Gastrocnemius medialis (tissue), 4 donors: ENCODE results near the gene GRAP. TPM values are rescaled to one million over a fixed set of nuclear protein-coding genes. Genes with fewer than 3 reads are reported as not detected.
"Not testable (repeated sequence)": the region's sequence is repeated elsewhere in the genome, so short reads cannot be mapped to it uniquely, and the experiment has no call there.

Experiments
- ATAC-seq, 2 donors: fragments of 150-250 bp; one replicate each; pipeline ENCODE4 v1.9.1; 2016
- DNase-seq, 2 donors: peaks; one replicate each; pipeline ENCODE4 v3.0.0-alpha.2; 2019
- H3K27ac ChIP-seq, 4 donors: fragments of 200-600 bp; sonication (generic); 1 replicate in 1 of 4; 2 replicates in 3 of 4; pipeline ENCODE4 v1.5.1; 2016 to 2018; ENCODE audit warnings: mild to moderate bottlenecking in 2 of 4, moderate library complexity in 1 of 4
- H3K27me3 ChIP-seq, 3 donors: fragments of 200-600 bp; sonication (generic) in 2 of 3; 1 replicate in 1 of 3; 2 replicates in 2 of 3; pipeline versions ENCODE4 v1.5.1 to v1.6.0; 2016 to 2019; ENCODE audit warnings: mild to moderate bottlenecking in 1 of 3, moderate library complexity in 1 of 3
- H3K36me3 ChIP-seq, 2 donors: fragments of 200-600 bp; sonication (generic) in 1 of 2; one replicate each; pipeline ENCODE4 v1.5.1; 2017 to 2018
- H3K4me1 ChIP-seq, 2 donors: fragments of 200-600 bp; sonication (generic) in 1 of 2; one replicate each; pipeline ENCODE4 v1.5.1; 2016 to 2017; ENCODE audit warnings: mild to moderate bottlenecking in 2 of 2
- H3K4me3 ChIP-seq, 4 donors: fragments of 200-600 bp; sonication (generic) in 3 of 4; 1 replicate in 1 of 4; 2 replicates in 3 of 4; pipeline ENCODE4 v1.5.1; 2016 to 2019; ENCODE audit warnings: mild to moderate bottlenecking in 2 of 4
- H3K9me3 ChIP-seq, 3 donors: fragments of 200-600 bp; sonication (generic) in 2 of 3; 1 replicate in 1 of 3; 2 replicates in 2 of 3; pipeline ENCODE4 v1.5.1; 2016 to 2019
- POLR2A ChIP-seq, 2 donors: fragments of 450-650 bp; IDR thresholded peaks; one replicate each; pipeline ENCODE4 v1.6.1; 2017; ENCODE audit warnings: antibody characterized with exemption in 2 of 2, mild to moderate bottlenecking in 2 of 2, moderate library complexity in 2 of 2
- in situ Hi-C, 4 donors: fragments of 200-750 bp; cut with MboI; loops; one replicate each; pipeline versions ENCODE4 v1.15.0 to v1.8.0; 2017; ENCODE audit warnings: low sequenced_read_pairs in 4 of 4
- intact Hi-C: fragments of 100-400 bp; cut with DNase I; formaldehyde crosslinking; loops from one replicate; pipeline ENCODE4 v1.15.1; 2023; ENCODE audit warnings: low total_unique reads
- total RNA-seq, 4 donors: library from RNA; depleted of rRNA; stranded (reverse); fragments of >200 nt; gene quantifications; one replicate each; pipeline versions ENCODE4 v1.1.0 to v1.2.3, GENCODE V29; 2016

GRAP gene
- total RNA-seq, 4 donors from 2014 or later, result 0.36 to 1.7 (median 0.94) TPM

- DNase-seq (peak; percentile 76 to 85), ATAC-seq (peak; percentile 18 to 32)
- in situ Hi-C loops, H3K9me3 ChIP-seq, H3K4me1 ChIP-seq, intact Hi-C loops, H3K36me3 ChIP-seq, H3K27me3 ChIP-seq, H3K4me3 ChIP-seq: not testable (repeated sequence)
- H3K27ac ChIP-seq, result peak overlapping the region in 2 of 4 donors; percentile 50 to 78
- TF ChIP-seq POLR2A (IDR thresholded peaks at IDR 0.05), result peak in 1 of 2 donors; percentile 68
Observed at GRCh38 chr17:19063326-19063956, 16.7 kb upstream of the GRAP start.

GRCh38 chr17:19062718-19063325 is 16.1 kb upstream of the GRAP start:
- H3K4me1 ChIP-seq, in situ Hi-C loops, DNase-seq, H3K27me3 ChIP-seq, H3K36me3 ChIP-seq, H3K9me3 ChIP-seq, H3K27ac ChIP-seq, intact Hi-C loops, H3K4me3 ChIP-seq: not testable (repeated sequence)
- peak; percentile 85 to 91 for ATAC-seq

GRCh38 chr17:19062009-19062717 is 15.4 kb upstream of the GRAP start:
- H3K4me1 ChIP-seq, in situ Hi-C loops, H3K36me3 ChIP-seq, H3K27me3 ChIP-seq, intact Hi-C loops, H3K9me3 ChIP-seq: not testable (repeated sequence)
- ATAC-seq, result peak; percentile 27 to 73
- Histone ChIP-seq H3K4me3 (peak overlapping the region in 2 of 4 donors; percentile 23 to 34), H3K27ac (peak overlapping the region in 2 of 4 donors; percentile 67 to 68)
- DNase-seq, result peak; percentile 20 to 79

GRCh38 chr17:19055447-19055846 is 8.7 kb upstream of the GRAP start:
- DNase-seq, H3K36me3 ChIP-seq, H3K4me3 ChIP-seq, intact Hi-C loops, H3K27me3 ChIP-seq, H3K27ac ChIP-seq, H3K4me1 ChIP-seq, in situ Hi-C loops, H3K9me3 ChIP-seq: not testable (repeated sequence)
- peak in 1 of 2 donors; percentile 60 for ATAC-seq

GRCh38 chr17:19048826-19049225 is 2.1 kb upstream of the GRAP start:
- H3K27ac ChIP-seq, H3K9me3 ChIP-seq, H3K27me3 ChIP-seq, H3K4me3 ChIP-seq, intact Hi-C loops, in situ Hi-C loops, DNase-seq, ATAC-seq, H3K4me1 ChIP-seq, H3K36me3 ChIP-seq: not testable (repeated sequence)

- H3K27me3 ChIP-seq, DNase-seq, H3K27ac ChIP-seq, intact Hi-C loops, H3K4me1 ChIP-seq, H3K4me3 ChIP-seq, ATAC-seq, in situ Hi-C loops, H3K9me3 ChIP-seq, H3K36me3 ChIP-seq: not testable (repeated sequence)
Observed at GRCh38 chr17:19047510-19047909, 753 bp upstream of the GRAP start.

- H3K27ac ChIP-seq, ATAC-seq, H3K27me3 ChIP-seq, H3K9me3 ChIP-seq, H3K36me3 ChIP-seq, in situ Hi-C loops, DNase-seq, H3K4me3 ChIP-seq, intact Hi-C loops, H3K4me1 ChIP-seq: not testable (repeated sequence)
Observed at GRCh38 chr17:19044643-19045042, 2.1 kb downstream of the GRAP start.

- in situ Hi-C loops, result not testable (repeated sequence)
Observed at GRCh38 chr17:19043032-19043431, 3.7 kb downstream of the GRAP start.

GRCh38 chr17:19042369-19042768 is 4.4 kb downstream of the GRAP start:
- in situ Hi-C loops, H3K27me3 ChIP-seq, ATAC-seq: not testable (repeated sequence)

More at GRCh38 chr17:19043032-19043431, 3.7 kb downstream of the GRAP start:
- intact Hi-C loops, H3K9me3 ChIP-seq, H3K4me3 ChIP-seq, H3K36me3 ChIP-seq, DNase-seq, H3K27me3 ChIP-seq, H3K27ac ChIP-seq, H3K4me1 ChIP-seq, ATAC-seq: not testable (repeated sequence)

GRCh38 chr17:19041871-19042270 is 4.9 kb downstream of the GRAP start:
- H3K27me3 ChIP-seq, in situ Hi-C loops, H3K4me1 ChIP-seq, ATAC-seq, intact Hi-C loops, H3K4me3 ChIP-seq, H3K9me3 ChIP-seq, DNase-seq, H3K36me3 ChIP-seq, H3K27ac ChIP-seq: not testable (repeated sequence)

More at GRCh38 chr17:19042369-19042768, 4.4 kb downstream of the GRAP start:
- DNase-seq, H3K4me1 ChIP-seq, H3K27ac ChIP-seq, H3K4me3 ChIP-seq, H3K9me3 ChIP-seq, intact Hi-C loops, H3K36me3 ChIP-seq: not testable (repeated sequence)

- H3K27me3 ChIP-seq, ATAC-seq, H3K9me3 ChIP-seq, H3K4me3 ChIP-seq, H3K36me3 ChIP-seq, intact Hi-C loops, H3K27ac ChIP-seq, H3K4me1 ChIP-seq, in situ Hi-C loops, DNase-seq: not testable (repeated sequence)
Observed at GRCh38 chr17:19040350-19040749, 6.4 kb downstream of the GRAP start.
